Endothelial cell (in vitro differentiated cells): ENCODE results near the gene IFITM1. TPM values are rescaled to one million over a fixed set of nuclear protein-coding genes. Genes with fewer than 3 reads are reported as not detected.

Source experiments
- DNase-seq: peaks from one replicate; pipeline ENCODE4 v3.0.0; 2021; ENCODE audit warnings: low spot score
- H3K27ac Mint-ChIP-seq: one replicate; pipeline ENCODE4 v1.8.0; 2021; ENCODE audit warnings: mixed read lengths, inconsistent platforms; ENCODE audit not compliant: unreplicated experiment
- H3K27me3 Mint-ChIP-seq: one replicate; pipeline ENCODE4 v1.8.0; 2021; ENCODE audit warnings: mild to moderate bottlenecking, moderate library complexity, mixed read lengths, inconsistent platforms; ENCODE audit not compliant: unreplicated experiment
- H3K36me3 Mint-ChIP-seq: one replicate; pipeline ENCODE4 v1.8.0; 2021; ENCODE audit warnings: mild to moderate bottlenecking, low read depth, mixed read lengths, inconsistent platforms; ENCODE audit not compliant: unreplicated experiment
- H3K4me1 Mint-ChIP-seq: one replicate; pipeline ENCODE4 v1.8.0; 2021; ENCODE audit warnings: mild to moderate bottlenecking, mixed read lengths, inconsistent platforms; ENCODE audit not compliant: unreplicated experiment
- H3K4me3 Mint-ChIP-seq: one replicate; pipeline ENCODE4 v1.8.0; 2021; ENCODE audit warnings: mild to moderate bottlenecking, mixed read lengths, inconsistent platforms; ENCODE audit not compliant: unreplicated experiment
- H3K9me3 Mint-ChIP-seq: one replicate; pipeline ENCODE4 v1.8.0; 2021; ENCODE audit warnings: mixed read lengths, inconsistent platforms; ENCODE audit not compliant: unreplicated experiment
- CTCF ChIP-seq: fragments of 200-600 bp; sonication (generic); IDR thresholded peaks from one replicate; pipeline ENCODE4 v1.5.0; 2021; ENCODE audit warnings: antibody characterized with exemption; ENCODE audit not compliant: unreplicated experiment
- total RNA-seq: library from RNA; stranded (reverse); fragmentation: NEBNext Ultra II Directional; extraction: Animal tissue kit (Norgen Biotek cat#: 25700); gene quantifications from one replicate; pipeline ENCODE4 v1.2.1, GENCODE V29; 2021; ENCODE audit not compliant: unreplicated experiment

IFITM1 gene
- total RNA-seq, 1 donor from 2014 or later: 23.4 TPM

- Mint-ChIP-seq H3K27ac (no peak overlapping the region), H3K36me3 (peaks cover 6% of the 10 kb centered on the region), H3K27me3 (peaks cover 2% of the 10 kb centered on the region), H3K9me3 (no peaks in the 10 kb centered on the region), H3K4me1 (peaks cover 5% of the 10 kb centered on the region), H3K4me3 (no peak overlapping the region)
- DNase-seq: no peak
- TF ChIP-seq CTCF: no peak
These were observed 16.0 kb upstream of the IFITM1 start for GRCh38 chr11:297586-298405.

- Mint-ChIP-seq H3K9me3 (no peaks in the 10 kb centered on the region), H3K4me1 (peaks cover 5% of the 10 kb centered on the region), H3K36me3 (peaks cover 6% of the 10 kb centered on the region), H3K4me3 (no peak overlapping the region), H3K27ac (no peak overlapping the region), H3K27me3 (peaks cover 2% of the 10 kb centered on the region)
- DNase-seq: no peak
- TF ChIP-seq CTCF: no peak
These were observed 15.3 kb upstream of the IFITM1 start for GRCh38 chr11:298406-299065.

- H3K4me1 Mint-ChIP-seq: peaks cover 5% of the 10 kb centered on the region
- no peaks in the 10 kb centered on the region for H3K9me3 Mint-ChIP-seq
- peaks cover 6% of the 10 kb centered on the region for H3K36me3 Mint-ChIP-seq
- DNase-seq: no peak
- no peak within 1 kb of the TSS for H3K27ac Mint-ChIP-seq
- H3K4me3 Mint-ChIP-seq: no peak within 1 kb of the TSS
- peaks cover 2% of the 10 kb centered on the region for H3K27me3 Mint-ChIP-seq
- no peak for TF ChIP-seq CTCF
These were observed 14.6 kb upstream of the IFITM1 start, which contains the start of gene IFITM5 for GRCh38 chr11:299081-299891. Gene IFITM5 (minus strand): TSS chr11:299526. CDS start chr11:299490, 36 bp downstream.

- no peak overlapping the region for H3K27ac Mint-ChIP-seq
- H3K36me3 Mint-ChIP-seq: peaks cover 6% of the 10 kb centered on the region
- no peak for DNase-seq
- no peak for TF ChIP-seq CTCF
- H3K4me3 Mint-ChIP-seq: no peak overlapping the region
- H3K27me3 Mint-ChIP-seq: peaks cover 2% of the 10 kb centered on the region
- H3K4me1 Mint-ChIP-seq: peaks cover 5% of the 10 kb centered on the region
- no peaks in the 10 kb centered on the region for H3K9me3 Mint-ChIP-seq
These were observed 13.7 kb upstream of the IFITM1 start for GRCh38 chr11:299951-300735.
